ENCODE results near the gene TBXAS1. TPM values are rescaled to one million over a fixed set of nuclear protein-coding genes. Genes with fewer than 3 reads are reported as not detected.

Gene TBXAS1
- total RNA-seq, 1 donor from 2014 or later, result 6.6 TPM

GRCh38 chr7:139973101-139974050 lies 144.3 kb downstream of the TBXAS1 start:
- ATAC-seq (no peak), DNase-seq (ENCODE audit: low spot score) (no peak)

- DNase-seq (ENCODE audit: low spot score), result no peak
- ATAC-seq, result no peak
These were observed 145.2 kb downstream of the TBXAS1 start for GRCh38 chr7:139974179-139974811.

- no peak for ATAC-seq
- no peak for DNase-seq (ENCODE audit: low spot score)
These were observed 147.2 kb downstream of the TBXAS1 start for GRCh38 chr7:139976055-139976837.

- ATAC-seq, result no peak
- DNase-seq (ENCODE audit: low spot score), result no peak
These were observed 148.0 kb downstream of the TBXAS1 start for GRCh38 chr7:139976838-139977656.

- DNase-seq (ENCODE audit: low spot score), result no peak
These were observed 152.4 kb downstream of the TBXAS1 start for GRCh38 chr7:139981511-139981895.

GRCh38 chr7:139982927-139983920 lies 154.2 kb downstream of the TBXAS1 start:
- DNase-seq (ENCODE audit: low spot score) (no peak), ATAC-seq (no peak)

More at GRCh38 chr7:139981511-139981895, 152.4 kb downstream of the TBXAS1 start:
- no peak for ATAC-seq

- DNase-seq (ENCODE audit: low spot score), result no peak
These were observed 155.8 kb downstream of the TBXAS1 start for GRCh38 chr7:139984642-139985539.

GRCh38 chr7:139985811-139986210 lies 156.7 kb downstream of the TBXAS1 start:
- ATAC-seq (no peak), DNase-seq (ENCODE audit: low spot score) (no peak)

More at GRCh38 chr7:139984642-139985539, 155.8 kb downstream of the TBXAS1 start:
- no peak for ATAC-seq

- no peak for ATAC-seq
- DNase-seq (ENCODE audit: low spot score), result no peak
These were observed 158.8 kb downstream of the TBXAS1 start for GRCh38 chr7:139987691-139988516.

- no peak for ATAC-seq
- DNase-seq (ENCODE audit: low spot score), result no peak
These were observed 160.5 kb downstream of the TBXAS1 start for GRCh38 chr7:139989366-139990141.

- DNase-seq (ENCODE audit: low spot score), result no peak
- no peak for ATAC-seq
These were observed 161.1 kb downstream of the TBXAS1 start for GRCh38 chr7:139990142-139990535.

- ATAC-seq (no peak), DNase-seq (ENCODE audit: low spot score) (no peak)
These were observed 161.7 kb downstream of the TBXAS1 start for GRCh38 chr7:139990571-139991268.

- no peak for ATAC-seq
These were observed 162.2 kb downstream of the TBXAS1 start for GRCh38 chr7:139991269-139991666.

GRCh38 chr7:139991911-139992310 lies 162.8 kb downstream of the TBXAS1 start:
- DNase-seq (ENCODE audit: low spot score) (no peak), ATAC-seq (no peak)

More at GRCh38 chr7:139991269-139991666, 162.2 kb downstream of the TBXAS1 start:
- DNase-seq (ENCODE audit: low spot score), result no peak

GRCh38 chr7:139992353-139993044 lies 163.4 kb downstream of the TBXAS1 start:
- no peak for ATAC-seq
- no peak for DNase-seq (ENCODE audit: low spot score)
